Measurements from ENCODE around the gene PITPNM3. TPM values are rescaled to one million over a fixed set of nuclear protein-coding genes. Genes with fewer than 3 reads are reported as not detected.

PITPNM3 gene
- total and polyA plus RNA-seq, 2 of the 8 experiments (the other 6 are each of a cell fraction or from before 2014, with no cell fraction given), result 1.7 to 3.1 TPM

DNA sequence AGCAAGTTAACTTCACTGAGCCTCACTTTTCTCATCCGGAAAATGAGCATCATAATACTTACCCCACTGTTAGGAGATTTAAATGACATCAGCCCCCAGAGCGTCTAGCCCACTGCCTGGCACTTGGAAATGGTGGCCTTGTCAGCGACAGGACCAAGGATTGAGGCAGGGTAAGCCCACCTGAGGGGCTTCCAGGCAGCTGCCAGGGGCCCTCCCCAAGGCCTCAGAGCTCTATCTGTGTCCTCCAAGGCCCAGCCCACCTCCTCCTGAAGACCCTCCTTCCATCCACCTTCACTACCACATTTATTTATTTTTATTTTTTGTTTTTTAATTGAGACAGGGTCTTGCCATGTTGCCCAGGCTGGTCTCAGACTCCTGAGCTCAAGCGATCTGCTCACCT is 13.8 kb downstream of the PITPNM3 start:
- no peak overlapping the region for H3K4me3 ChIP-seq (ENCODE audit: extremely low read depth in 1 of 4, insufficient read depth in 2 of 4, low read depth in 3 of 4, low read length in 4 of 4)
- ChIA-PET CTCF (ENCODE audit: partially characterized antibody) (interaction anchor here (0.6 to 2.3 kb wide), 5 partner anchors 9 to 553 kb away, joined by 3 to 6 read pairs (median 4); no protein-coding TSS in a partner anchor), POLR2A (ENCODE audit: partially characterized antibody) (no interaction called here)
- TF ChIP-seq SP4 (IDR thresholded peaks at IDR 0.05; ENCODE audit: low read length) (no peak), TCF12 (IDR thresholded peaks at IDR 0.05; ENCODE audit: low read depth, low read length) (no peak), SIRT6 (IDR thresholded peaks at IDR 0.05; ENCODE audit: low read length) (no peak), CHD1 (IDR thresholded peaks at IDR 0.05; ENCODE audit: low read depth, low read length) (no peak), GABPA (IDR thresholded peaks at IDR 0.05; ENCODE audit: borderline replicate concordance, insufficient read depth, low read length) (no peak), ASH2L (IDR thresholded peaks at IDR 0.05; ENCODE audit: low read length) (no peak), BCL11A (IDR thresholded peaks at IDR 0.05; ENCODE audit: low read depth in 2 of 2, low read length in 2 of 2) (no peak), EP300 (IDR thresholded peaks at IDR 0.05; ENCODE audit: borderline replicate concordance in 1 of 2, low read depth in 2 of 2, low read length in 2 of 2) (no peak), JUND (IDR thresholded peaks at IDR 0.05; ENCODE audit: low read length) (no peak), NANOG (IDR thresholded peaks at IDR 0.05; ENCODE audit: insufficient read depth, low read depth, low read length, poor library complexity, severe bottlenecking) (no peak), POLR2A (IDR thresholded peaks at IDR 0.05; ENCODE audit: control extremely low read depth in 1 of 2, low read depth in 2 of 2, low read length in 2 of 2) (no peak)
- H2BK5ac ChIP-seq (ENCODE audit: low read depth, low read length), result no peak overlapping the region
- FAIRE-seq (no peak), DNase-seq (ENCODE audit: low read depth in 1 of 2, low spot score in 2 of 2) (no peak)
- H3K4ac ChIP-seq (replicated peaks; ENCODE audit: insufficient read length, low read depth, low read length), result no peak overlapping the region
- no peak overlapping the region for H3K14ac ChIP-seq (ENCODE audit: insufficient read length)
- no peak overlapping the region for H3K23ac ChIP-seq (ENCODE audit: insufficient read length)
- H4K5ac ChIP-seq (ENCODE audit: insufficient read length, low read depth, low read length), result no peak overlapping the region
- H3K36me3 ChIP-seq (ENCODE audit: control insufficient read depth in 2 of 4, insufficient read depth in 4 of 4, low read length in 3 of 4), result no peaks in the 10 kb centered on the region
- no peaks in the 10 kb centered on the region for H4K20me1 ChIP-seq (replicated peaks in 1 of 2; ENCODE audit: control insufficient read depth in 1 of 2, insufficient read depth in 2 of 2, low read length in 2 of 2)
- peaks cover 0 to 8% of the 10 kb centered on the region in 2 experiments; a peak in 1 of 4 replicates for H3K9me3 ChIP-seq (ENCODE audit: insufficient read depth in 2 of 2, low read depth in 1 of 2, low read length in 1 of 2)
- peaks cover 0 to 9% (median 3%) of the 10 kb centered on the region in 4 experiments; a peak in 6 of 7 replicates for H3K4me1 ChIP-seq (replicated peaks in 1 of 4; ENCODE audit: control insufficient read depth in 3 of 4, insufficient read depth in 4 of 4, low read length in 3 of 4)
- H4K8ac ChIP-seq (ENCODE audit: extremely low read depth, insufficient read depth, low read length), result no peak overlapping the region
- H2BK120ac ChIP-seq (replicated peaks; ENCODE audit: low read depth, low read length), result no peak overlapping the region
- 92% methylated on average over 4 of the region's 4 CpGs; no CpG with 5 or more reads in 1 of the 2 experiments for WGBS, 2 experiments (ENCODE audit: extremely low coverage in 1 of 2, insufficient coverage in 1 of 2, insufficient read length in 1 of 2, insufficient replicate concordance in 2 of 2, low coverage in 1 of 2, low lambda C conversion rate in 2 of 2, missing lambda C conversion rate in 1 of 2)
- no peak overlapping the region for H3K9ac ChIP-seq (replicated peaks in 1 of 4; ENCODE audit: extremely low read depth in 1 of 4, low read depth in 3 of 4, low read length in 3 of 4)
- H3K56ac ChIP-seq (replicated peaks; ENCODE audit: insufficient read length, low read depth, low read length), result no peak overlapping the region
- no peak overlapping the region for H3K18ac ChIP-seq (ENCODE audit: extremely low read depth, low read length)
- no peak overlapping the region for H4K91ac ChIP-seq (replicated peaks; ENCODE audit: insufficient read length, low read length)
- no peak overlapping the region for H2BK20ac ChIP-seq (ENCODE audit: low read length)
- H3K23me2 ChIP-seq (ENCODE audit: low read depth, low read length), result no peaks in the 10 kb centered on the region; the same call in 1 of the 2 replicates
- no peak overlapping the region for H3K27ac ChIP-seq (ENCODE audit: low read depth, low read length)
- no peak overlapping the region for H2BK12ac ChIP-seq (ENCODE audit: low read depth, low read length)
- H3K4me2 ChIP-seq (ENCODE audit: insufficient read depth in 1 of 2, low read depth in 2 of 2, low read length in 2 of 2), result no peak overlapping the region
- no peak overlapping the region for H2AFZ ChIP-seq (ENCODE audit: low read length)
- H3K79me2 ChIP-seq (ENCODE audit: control insufficient read depth in 1 of 2, insufficient read depth in 2 of 2, low read length in 2 of 2), result no peaks in the 10 kb centered on the region
- no peaks in the 10 kb centered on the region; the same call in 1 of the 2 replicates for H3K79me1 ChIP-seq (ENCODE audit: low read depth, low read length)
- no peak overlapping the region for H2BK15ac ChIP-seq (ENCODE audit: low read length)
- H2AK5ac ChIP-seq (ENCODE audit: low read depth, low read length), result no peak overlapping the region
- 0 out of 7 replicates have a peak, but pooled peaks cover 0 to 4% (median 0%) of the 10 kb centered on the region in 4 experiments for H3K27me3 ChIP-seq (replicated peaks in 1 of 4; ENCODE audit: control insufficient read depth in 3 of 4, extremely low read depth in 1 of 4, insufficient read depth in 3 of 4, low read length in 3 of 4)
